IPS-NIHi7 (cell line): ENCODE measurements around the gene WDR88.
"Not testable (repeated sequence)": the region's sequence is repeated elsewhere in the genome, so short reads cannot be mapped to it uniquely, and the experiment has no call there.

ENCODE experiments used
- DNase-seq: peaks from one replicate; pipeline ENCODE4 v3.0.0; 2012; ENCODE audit warnings: mixed read lengths; ENCODE audit errors: extremely low spot score

The WDR88 gene

DNA sequence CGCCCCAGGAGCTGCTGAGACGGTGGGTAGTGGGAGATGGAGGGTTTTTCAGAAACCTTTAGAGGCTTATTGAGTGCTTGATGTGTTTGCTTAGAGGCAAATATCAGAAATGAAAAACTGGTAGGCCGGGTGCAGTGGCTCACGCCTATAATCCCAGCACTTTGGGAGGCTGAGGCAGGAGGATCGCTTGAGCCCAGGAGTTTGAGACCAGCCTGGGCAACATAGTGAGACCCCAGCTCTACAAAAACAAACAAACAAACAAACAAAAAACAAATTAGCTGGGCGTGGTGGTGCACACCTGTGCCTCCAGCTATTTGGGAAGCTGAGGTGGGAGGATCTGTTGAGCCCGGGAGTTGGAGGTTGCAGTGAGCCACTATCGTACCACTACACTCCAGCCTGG, 5.2 kb upstream of the WDR88 start:
- DNase-seq: not testable (repeated sequence)

DNA sequence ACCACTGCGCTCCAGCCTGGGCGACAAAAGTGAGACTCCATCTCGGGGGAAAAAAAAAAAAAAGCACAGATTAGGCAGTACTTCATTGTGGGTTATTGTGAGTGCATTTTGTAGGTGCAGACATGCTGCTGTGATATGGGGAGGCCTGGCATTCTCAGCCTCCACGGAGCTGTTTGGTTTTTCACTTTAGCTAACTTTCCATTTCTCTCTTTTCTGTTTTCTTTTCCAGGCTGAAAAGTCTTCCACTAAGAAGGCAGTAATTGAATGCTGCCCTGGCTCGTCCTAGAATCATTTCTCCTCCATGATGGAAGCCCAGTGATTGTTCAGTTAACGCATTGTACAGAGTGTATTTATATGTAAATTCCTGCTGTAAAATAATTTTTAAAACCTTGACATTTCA, 2.0 kb upstream of the WDR88 start:
- DNase-seq: no peak

DNA sequence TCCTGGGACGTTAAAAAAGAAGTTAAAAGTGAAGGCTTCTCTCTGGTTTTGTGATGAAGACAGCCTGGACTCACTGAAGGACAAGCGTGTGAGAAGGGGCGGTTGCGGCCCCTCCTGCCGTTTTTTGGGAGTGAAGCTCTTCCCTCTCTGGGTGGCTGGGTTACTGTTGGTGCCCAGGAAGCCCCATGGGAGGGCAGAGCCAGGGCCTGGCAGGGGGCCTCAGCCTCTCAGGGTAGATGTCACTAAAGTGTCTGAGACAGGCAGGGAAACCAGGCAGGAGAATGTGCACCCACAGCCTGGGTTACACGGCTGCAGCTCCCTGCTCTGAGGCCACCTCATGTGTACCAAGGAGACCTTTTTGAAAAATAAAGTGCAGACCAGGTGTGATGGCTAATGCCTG, 1.5 kb upstream of the WDR88 start:
- DNase-seq: no peak

DNA sequence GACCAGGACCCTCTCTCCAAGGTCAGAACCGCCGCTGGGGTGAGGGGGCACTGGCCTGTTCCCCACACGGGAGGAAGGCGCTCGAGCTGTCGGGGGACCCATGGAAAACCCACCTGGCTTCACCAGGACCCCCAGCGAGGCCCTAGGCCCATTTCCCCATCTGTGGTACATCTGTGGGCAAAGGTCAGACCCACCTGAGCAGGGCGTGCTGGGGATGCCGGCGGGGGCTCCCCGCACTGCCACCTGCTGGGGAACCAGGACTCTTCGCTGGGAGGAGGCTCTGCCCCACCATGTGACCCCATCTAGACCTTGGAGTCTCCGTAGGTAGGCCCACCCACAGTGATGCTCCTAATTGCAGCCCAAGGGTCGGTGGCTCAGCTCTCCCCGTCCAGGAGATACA, 511 bp downstream of the WDR88 start:
- DNase-seq: peak; percentile 77

DNA sequence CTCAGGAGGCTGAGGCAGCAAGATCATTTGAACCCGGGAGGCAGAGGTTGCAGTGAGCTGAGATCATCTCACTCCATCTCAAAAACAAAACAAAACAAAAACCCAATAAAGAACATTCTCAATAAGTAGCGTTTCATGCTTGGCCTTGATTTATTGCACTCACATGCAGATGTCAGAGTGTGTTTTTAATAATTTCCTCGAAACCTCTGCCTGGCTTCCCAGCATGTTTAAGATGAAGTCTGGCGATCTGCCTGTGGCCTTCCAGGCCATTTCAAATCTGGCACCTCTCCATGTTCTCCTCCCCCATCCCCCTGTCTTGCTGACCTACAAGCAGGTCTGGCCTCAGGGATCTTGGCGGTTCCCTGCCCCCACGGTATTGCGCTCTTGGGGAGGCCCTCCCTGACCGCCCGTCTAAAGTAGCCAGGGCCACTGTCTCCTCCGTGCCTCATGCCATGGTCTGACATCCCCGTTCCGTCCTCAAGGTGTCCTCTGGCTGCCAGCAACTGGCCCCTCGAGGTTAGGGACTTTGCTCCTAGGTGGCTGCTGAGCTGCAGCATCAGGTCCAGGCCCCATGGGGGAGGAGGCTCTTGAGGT, 1.6 kb downstream of the WDR88 start:
- DNase-seq: no peak

DNA sequence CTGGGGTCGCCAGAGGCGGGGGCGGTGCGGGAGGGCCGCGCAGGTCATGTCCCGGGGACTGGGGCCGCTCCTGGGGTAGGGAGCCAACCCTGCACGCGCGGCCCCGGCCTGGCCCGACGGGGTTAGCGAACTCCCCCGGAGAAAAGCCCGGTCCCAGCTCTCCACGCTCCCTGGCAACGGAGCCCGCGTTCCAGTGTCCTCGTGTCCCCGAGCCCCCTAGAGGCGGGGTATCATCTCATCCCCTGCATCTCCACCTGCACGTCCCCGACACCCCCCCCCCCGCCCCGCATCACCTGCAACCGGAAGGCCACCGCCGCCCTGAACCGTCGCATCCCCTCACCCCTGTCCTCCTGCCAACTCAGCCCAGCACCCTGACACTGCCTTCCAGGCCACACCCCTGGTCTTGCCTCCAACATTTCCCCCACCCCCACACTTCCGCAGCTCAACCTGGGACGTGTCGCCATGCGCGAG, 2.7 kb downstream of the WDR88 start:
- peak; percentile 65 for DNase-seq

DNA sequence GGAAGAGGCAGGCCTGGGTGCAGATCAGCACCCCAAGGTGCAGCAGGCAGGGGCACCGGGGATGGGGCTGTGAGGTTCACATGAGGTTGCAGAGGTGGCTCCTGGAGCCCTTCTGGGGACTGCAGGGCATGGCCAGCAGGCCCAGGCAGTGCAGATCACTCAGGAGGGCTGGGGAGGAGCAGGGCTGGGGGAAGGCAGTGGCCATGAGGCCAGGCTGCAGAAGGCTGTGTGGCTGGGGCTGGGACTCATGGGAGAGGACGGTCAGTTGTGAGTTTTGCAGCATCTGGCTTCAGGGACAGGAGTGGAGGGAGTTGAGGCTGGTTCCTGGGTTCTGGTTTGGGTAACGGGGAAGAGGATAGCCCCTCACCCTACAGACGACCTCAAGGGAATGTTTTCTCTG, 7.3 kb downstream of the WDR88 start:
- DNase-seq: no peak

DNA sequence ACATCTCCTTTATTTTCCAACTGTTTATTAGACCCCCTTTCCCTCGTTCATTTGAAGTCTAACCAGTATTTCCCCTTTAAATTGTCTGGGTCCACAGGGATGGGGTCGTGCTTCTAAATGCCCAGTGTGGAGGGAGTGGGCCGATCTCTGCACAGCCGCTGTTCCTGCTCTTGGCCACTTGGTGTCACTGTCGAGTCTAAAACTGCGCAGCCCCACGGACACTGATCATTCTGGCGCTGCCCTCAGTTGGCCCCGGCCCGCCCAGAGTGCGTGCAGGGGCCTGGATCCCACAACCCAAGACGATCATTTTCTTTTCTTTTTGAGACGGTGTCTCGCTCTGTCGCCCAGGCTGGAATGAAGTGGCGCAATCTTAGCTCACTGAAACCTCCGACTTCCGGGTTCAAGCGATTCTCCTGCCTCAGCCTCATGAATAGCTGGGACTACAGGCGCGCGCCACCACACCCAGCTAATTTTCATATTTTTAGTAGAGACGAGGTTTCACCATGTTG, 12.0 kb downstream of the WDR88 start:
- peak; percentile 93 for DNase-seq

DNA sequence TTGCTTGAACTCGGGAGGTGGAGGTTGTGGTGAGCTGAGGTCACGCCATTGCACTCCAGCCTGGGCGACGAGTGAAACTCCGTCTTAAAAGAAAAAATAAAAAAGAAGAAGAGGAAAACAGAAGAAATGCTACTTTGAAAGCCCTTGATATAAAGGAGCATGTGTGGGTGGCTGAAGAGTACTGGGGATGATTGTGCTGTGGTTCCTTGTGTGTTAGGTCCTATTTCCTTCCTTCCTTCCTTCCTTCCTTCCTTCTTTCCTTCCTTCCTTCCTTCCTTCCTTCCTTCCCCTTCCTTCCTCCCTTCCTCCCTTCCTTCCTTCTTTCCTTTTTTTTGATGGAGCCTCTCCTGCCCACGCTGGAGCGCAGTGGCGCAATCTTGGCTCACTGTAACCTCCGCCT, 14.3 kb downstream of the WDR88 start:
- no peak for DNase-seq

DNA sequence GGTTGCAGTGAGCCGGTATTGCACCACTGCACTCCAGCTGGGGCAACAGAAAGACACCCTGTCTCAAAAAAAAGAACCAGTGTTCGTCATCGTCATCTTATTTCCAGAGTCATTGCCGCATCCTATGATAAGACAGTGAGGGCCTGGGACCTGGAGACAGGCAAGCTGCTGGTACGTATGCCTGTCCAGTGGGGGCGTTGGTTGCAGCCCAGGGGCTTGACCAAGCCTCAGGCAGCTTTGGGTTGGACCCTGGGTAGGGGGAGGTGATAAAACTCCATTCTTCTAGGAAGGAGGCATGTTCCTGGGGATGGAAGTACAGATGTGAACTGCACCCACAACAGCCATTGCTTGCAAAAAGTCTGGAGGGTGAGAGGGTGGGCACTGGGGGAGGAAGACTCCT, 15.6 kb downstream of the WDR88 start:
- peak; percentile 59 for DNase-seq

DNA sequence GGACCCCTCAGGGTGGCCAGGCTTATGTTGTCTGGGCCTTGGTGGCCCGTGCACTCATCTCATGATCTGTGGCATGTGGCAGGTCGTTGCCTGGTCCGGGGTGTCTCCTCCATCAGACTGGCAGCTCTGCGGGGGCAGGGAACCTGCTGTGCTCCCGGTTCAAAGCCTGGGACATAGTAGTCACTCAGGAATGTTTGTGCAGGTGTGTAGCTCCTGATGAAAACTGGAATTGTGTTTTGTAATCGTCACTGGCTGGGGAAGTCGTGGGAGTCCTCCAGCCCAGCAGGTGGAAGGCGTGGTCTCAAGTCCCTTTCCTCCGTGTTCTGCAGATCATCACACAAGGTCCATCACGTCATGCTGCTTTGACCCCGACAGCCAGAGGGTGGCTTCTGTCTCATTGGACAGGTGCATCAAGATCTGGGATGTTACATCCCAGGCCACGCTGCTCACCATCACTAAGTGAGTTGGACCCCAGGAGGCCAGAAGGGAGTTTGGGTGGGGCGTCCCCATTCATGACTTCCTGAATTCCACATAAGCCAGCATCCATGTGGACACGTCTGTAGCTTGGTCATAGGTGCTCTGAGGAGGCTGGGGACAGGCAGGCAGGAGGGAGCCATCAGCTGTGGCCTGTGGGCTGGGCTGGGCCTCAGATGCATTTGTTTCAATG, 19.1 kb downstream of the WDR88 start:
- no peak for DNase-seq

DNA sequence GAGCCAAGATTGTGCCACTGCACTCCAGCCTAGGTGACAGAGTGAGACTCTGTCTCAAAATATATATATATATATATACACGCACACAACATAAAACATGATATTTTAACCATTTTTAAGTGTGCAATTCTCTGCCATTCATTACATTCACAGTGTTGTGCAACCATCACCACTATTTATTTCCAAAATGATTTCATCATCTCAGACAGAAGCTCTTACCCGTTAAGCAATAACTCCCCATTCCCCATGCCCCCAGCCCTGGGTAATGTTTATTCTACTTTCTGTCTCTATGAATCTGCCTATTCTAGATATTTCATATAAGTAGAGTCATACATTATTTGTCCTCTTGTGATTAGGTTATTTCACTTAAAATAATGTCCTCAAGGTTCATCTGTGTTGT, 20.3 kb downstream of the WDR88 start:
- DNase-seq: no peak

DNA sequence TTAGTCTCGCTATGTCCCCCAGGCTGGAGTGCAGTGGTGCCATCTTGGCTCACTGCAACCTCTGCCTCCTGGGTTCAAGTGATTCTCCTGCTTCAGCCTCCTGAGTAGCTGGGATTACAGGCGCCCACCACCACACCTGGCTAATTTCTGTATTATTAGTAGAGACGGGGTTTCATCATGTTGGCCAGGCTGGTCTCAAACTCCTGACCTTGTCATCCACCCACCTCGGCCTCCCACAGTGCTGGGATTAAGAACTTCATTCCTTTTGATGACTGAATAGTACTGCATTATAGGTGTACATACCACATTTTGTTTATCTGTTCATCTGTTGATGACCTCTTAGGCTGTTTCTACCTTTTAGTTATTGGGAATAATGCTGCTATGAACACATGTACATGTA, 20.7 kb downstream of the WDR88 start:
- DNase-seq: not testable (repeated sequence)

DNA sequence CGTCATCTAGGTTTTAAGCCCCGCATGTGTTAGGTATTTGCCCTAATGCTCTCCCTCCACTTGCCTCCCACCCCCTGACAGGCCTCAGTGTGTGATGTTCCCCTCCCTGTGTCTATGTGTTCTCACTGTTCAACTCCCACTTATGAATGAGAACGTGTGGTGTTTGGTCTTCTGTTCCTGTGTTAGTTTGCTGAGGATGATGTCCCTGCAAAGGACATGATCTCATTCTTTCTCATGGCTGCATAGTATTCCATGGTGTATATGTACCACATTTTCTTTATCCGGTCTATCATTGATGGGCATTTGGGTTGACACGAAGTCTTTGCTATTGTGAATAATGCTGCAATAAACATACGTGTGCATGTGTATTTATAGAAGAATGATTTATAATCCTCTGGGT, 22.4 kb downstream of the WDR88 start:
- not testable (repeated sequence) for DNase-seq

DNA sequence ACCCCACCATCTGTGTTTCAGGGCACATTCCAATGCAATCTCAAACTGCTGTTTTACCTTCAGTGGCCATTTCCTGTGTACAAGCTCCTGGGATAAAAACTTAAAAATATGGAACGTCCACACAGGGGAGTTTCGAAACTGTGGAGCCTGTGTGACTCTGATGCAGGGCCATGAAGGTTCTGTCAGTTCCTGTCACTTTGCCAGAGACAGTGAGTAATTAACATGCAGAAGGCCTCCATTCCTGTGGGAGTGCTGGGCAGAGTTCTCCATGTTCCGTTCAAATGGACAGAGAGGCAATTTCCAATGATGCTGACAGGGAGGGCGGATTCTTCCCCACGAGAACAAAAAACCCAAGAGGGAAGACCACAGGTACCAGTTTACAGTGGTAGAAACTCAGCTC, 24.4 kb downstream of the WDR88 start:
- no peak for DNase-seq

DNA sequence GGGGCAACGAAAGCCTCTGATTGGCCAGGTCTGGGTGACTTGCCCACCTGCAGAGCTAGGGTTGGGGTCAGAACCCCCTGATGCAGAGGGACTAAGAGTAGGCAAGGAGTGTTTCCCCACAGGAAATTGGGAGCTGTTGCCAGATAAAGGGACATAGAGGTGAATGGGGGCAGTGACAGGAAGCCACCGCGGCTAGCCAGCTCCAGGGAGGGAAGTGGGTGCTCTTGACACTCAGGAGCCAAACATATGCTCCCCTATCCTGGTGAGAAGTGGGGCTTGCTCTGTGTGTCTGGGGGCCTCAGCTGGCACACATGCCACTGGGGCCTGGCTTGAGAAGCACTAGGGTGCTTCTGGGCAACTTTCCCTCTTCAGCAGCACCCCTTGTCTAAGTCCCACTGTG, 26.0 kb downstream of the WDR88 start:
- DNase-seq: no peak

DNA sequence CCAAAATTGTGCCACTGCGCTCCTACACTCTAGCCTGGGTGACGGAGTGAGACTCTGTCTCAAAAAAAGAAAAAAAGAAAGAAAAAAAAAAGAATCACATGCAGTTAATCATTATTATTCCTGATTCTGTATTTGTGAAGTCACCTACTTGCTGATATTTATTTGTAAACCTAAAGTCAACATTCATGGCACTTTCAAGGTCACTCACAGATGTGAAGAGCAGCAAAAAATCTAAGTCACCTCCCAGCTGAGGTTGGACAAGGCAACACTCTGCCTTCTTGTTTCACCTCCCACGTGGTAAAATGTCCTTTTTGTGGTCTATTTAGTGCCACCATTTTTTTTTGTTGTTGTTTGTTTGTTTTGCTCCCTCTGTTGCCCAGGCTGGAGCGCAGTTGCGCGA, 26.5 kb downstream of the WDR88 start:
- no peak for DNase-seq

DNA sequence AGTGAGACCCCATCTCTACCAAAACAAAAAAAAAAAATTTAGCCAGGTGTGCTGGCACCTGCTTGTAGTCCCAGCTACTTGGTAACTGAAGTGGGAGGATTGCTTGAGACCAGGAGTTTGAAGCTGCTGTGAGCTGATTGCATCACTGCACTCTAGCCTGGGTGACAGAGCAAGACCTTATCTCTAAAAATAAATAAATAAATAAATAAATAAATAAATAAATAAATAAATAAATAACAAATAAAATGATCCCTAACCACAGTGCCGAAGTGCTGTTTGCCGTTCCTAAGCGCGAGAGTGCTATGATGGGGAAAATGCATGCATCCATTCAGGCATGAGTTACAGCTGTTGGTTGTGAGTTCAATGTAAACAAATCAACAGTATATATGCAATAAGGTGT, 27.2 kb downstream of the WDR88 start:
- DNase-seq: no peak

DNA sequence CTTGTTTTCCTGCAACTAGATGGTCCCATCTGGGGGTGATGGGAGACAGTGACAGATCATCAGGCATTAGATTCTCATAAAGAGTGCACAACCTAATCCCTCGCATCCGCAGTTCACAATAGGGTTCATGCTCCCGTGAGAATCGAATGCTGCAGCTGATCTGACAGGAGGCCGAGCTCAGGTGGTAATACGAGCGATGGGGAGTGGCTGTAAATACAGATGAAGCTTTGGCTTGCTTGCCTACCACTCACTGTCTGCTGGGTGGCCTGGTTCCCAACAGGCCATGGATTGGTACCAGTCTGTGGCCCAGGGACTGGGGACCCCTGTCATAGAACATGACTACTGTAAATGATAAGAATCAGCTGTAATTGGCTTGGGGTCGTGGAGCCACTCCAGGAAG, 28.0 kb downstream of the WDR88 start:
- no peak for DNase-seq

DNA sequence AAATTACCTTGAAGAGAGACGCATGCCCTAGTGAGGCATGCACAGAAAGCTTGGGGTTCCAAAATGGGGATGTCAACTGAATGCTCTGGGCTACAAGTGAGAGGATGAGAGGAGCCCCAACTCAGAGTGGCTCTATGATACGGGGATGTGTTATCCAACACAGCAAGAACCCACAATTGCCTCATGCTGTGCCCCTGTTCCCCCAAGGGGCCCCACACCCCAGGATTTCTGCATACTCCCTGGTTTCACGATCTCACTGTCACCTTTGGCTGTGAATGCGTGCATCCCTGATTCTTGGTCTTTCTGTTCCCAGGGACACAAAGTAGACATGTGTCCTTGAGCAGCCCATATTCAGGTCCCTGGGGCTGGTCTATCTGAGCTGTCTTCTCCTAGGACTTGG, 29.3 kb downstream of the WDR88 start:
- no peak for DNase-seq

DNA sequence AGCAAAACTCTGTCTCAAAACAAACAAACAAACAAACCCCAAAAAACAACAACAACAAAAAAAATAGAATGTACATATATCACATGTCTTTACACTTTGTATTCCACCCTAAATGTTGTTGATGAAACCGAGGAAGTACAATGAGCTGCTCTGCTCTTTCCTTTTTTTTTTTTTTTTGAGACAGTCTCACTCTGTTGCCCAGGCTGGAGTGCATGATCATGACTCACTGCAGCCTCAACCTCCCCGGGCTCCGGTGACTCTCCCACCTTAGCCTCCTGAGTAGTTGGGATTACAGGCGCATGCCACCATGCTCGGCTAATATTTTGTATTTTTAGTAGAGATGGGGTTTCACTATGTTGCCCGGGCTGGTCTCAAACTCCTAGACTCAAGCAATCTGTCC, 31.6 kb downstream of the WDR88 start:
- DNase-seq: no peak

DNA sequence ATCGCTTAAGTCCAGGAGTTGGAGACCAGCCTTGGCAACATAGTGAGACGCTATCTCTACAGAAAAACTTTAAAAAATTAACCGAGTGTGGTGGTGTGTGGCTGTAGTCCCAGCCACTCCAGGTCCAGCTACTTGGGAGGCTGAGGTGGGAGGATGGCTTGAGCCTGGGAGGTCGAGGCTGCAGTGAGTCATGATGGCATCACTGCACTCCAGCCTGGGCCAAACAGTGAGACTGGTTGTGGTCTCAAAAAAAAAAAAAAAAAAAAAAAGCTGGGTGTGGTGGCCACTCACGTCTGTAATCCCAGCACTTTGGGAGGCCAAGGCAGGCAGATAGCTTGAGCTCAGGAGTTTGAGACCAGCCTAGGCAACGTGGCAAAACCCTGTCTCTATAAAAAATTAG, 34.1 kb downstream of the WDR88 start:
- not testable (repeated sequence) for DNase-seq

DNA sequence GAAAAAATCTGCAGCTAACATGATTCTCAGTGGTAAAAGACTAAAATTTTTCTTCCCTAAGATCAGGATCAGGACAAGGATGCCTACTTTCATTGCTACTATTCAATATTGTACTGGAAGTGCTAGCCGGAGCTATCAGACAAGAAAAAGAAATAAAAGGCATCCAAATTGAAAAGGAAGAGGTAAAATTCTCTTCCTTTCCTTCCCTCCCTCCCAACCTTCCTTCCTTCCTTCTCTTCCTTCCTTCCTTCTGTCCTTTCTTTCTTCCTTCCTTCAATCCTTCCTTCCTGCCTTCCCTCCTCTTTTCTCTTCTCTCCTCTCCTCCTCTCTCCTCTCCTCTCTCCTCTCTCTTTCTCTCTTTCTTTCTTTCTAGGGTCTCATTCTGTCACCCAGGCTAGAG, 35.5 kb downstream of the WDR88 start:
- DNase-seq: no peak

DNA sequence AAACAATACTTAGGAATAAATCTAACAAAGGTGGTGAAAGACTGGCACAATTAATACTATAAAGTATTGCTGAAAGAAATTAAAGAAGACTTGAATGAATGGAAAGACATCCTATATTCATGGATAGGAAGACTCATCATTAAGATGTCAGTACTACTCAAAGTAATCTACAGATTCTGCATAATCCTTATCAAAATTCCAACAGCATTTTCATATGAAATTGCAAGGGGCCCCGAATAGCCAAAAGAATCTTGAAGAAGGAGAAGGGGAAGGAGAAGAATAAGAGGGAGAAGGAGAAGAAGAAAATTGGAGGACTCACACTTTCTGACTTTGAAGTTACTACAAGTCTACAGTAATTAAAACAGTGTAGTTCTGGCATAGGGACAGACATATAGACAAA, 36.6 kb downstream of the WDR88 start:
- no peak for DNase-seq
